Neural cell (in vitro differentiated cells): ENCODE data around the gene SUSD2. TPM values are rescaled to one million over a fixed set of nuclear protein-coding genes. Genes with fewer than 3 reads are reported as not detected.

Experiments used
- polyA plus RNA-seq: library from polyadenylated mRNA; depleted of rRNA; stranded (reverse); fragments of >200 nt; gene quantifications from 2 replicates; pipeline ENCODE4 v1.2.3, GENCODE V29; 2014

Gene SUSD2
- polyA plus RNA-seq, 1 donor from 2014 or later, result 0.20 TPM

Other genes starting within 250 kb of the SUSD2 start
- gene GSTT2B, start 220.3 kb upstream of the SUSD2 start, polyA plus RNA-seq, result 1.3 TPM in 1 of 2 replicates, not detected in the other
- gene DDTL, start 214.6 kb upstream of the SUSD2 start, polyA plus RNA-seq, result 0.31 and 0.56 TPM in 2 replicates
- 117 and 122 TPM in 2 replicates for gene DDT, start 207.0 kb upstream of the SUSD2 start, polyA plus RNA-seq
- not detected in 2 replicates for gene GSTT2, start 201.4 kb upstream of the SUSD2 start, polyA plus RNA-seq
- gene GSTT4, start 176.0 kb upstream of the SUSD2 start, polyA plus RNA-seq, result not detected in 2 replicates
- gene CABIN1, start 170.2 kb upstream of the SUSD2 start, polyA plus RNA-seq, result 16.0 and 16.6 TPM in 2 replicates
- 0.12 TPM in 1 of 2 replicates, not detected in the other for gene GGT5, start 63.6 kb downstream of the SUSD2 start, polyA plus RNA-seq
- gene SPECC1L, start 89.3 kb downstream of the SUSD2 start, polyA plus RNA-seq, result 27.1 and 28.7 TPM in 2 replicates
- gene ADORA2A, start 246.1 kb downstream of the SUSD2 start, polyA plus RNA-seq, result 2.9 and 6.7 TPM in 2 replicates